Activated CD8-positive, alpha-beta memory T cell treated with anti-CD3 and anti-CD28 coated beads for 1 hour (primary cell): ENCODE data around the gene RBM4B.

Experiments used
- DNase-seq, 2 donors: peaks; one replicate each; pipeline ENCODE4 v3.0.0-alpha.2; 2020; ENCODE audit warnings: low read depth in 1 of 2; ENCODE audit errors: extremely low read depth in 1 of 2

Gene RBM4B

GRCh38 chr11:66688561-66689534 is 11.2 kb upstream of the RBM4B start:
- DNase-seq = no peak

- no peak for DNase-seq
These were observed 10.2 kb upstream of the RBM4B start for GRCh38 chr11:66687831-66688281.

- no peak for DNase-seq
These were observed 9.4 kb upstream of the RBM4B start for GRCh38 chr11:66686801-66687750.

GRCh38 chr11:66686100-66686785 is 8.6 kb upstream of the RBM4B start:
- DNase-seq = no peak

- DNase-seq = no peak
These were observed 7.8 kb upstream of the RBM4B start for GRCh38 chr11:66685276-66686099.

- DNase-seq = no peak
These were observed 6.9 kb upstream of the RBM4B start for GRCh38 chr11:66684635-66685034.

GRCh38 chr11:66683877-66684276 is 6.2 kb upstream of the RBM4B start:
- no peak for DNase-seq

- no peak for DNase-seq
These were observed 3.4 kb upstream of the RBM4B start for GRCh38 chr11:66680966-66681645.

- no peak for DNase-seq
These were observed 622 bp downstream of the RBM4B start for GRCh38 chr11:66676931-66677598.

GRCh38 chr11:66676282-66676919 is 1.3 kb downstream of the RBM4B start:
- DNase-seq = no peak

GRCh38 chr11:66674964-66675602 is 2.6 kb downstream of the RBM4B start:
- DNase-seq = no peak

- DNase-seq = no peak
These were observed 6.9 kb downstream of the RBM4B start for GRCh38 chr11:66670816-66671215.

GRCh38 chr11:66665369-66665768 is 12.3 kb downstream of the RBM4B start:
- DNase-seq = no peak

GRCh38 chr11:66663741-66664296 is 13.9 kb downstream of the RBM4B start:
- DNase-seq = no peak

GRCh38 chr11:66659763-66660162 is 17.9 kb downstream of the RBM4B start:
- DNase-seq = no peak

GRCh38 chr11:66653123-66653522 is 24.6 kb downstream of the RBM4B start:
- DNase-seq = no peak

GRCh38 chr11:66652651-66653050 is 25.0 kb downstream of the RBM4B start:
- no peak for DNase-seq

- no peak for DNase-seq
These were observed 26.7 kb downstream of the RBM4B start for GRCh38 chr11:66651016-66651415.
